ENCODE measurements around the gene DNAH12. TPM values are rescaled to one million over a fixed set of nuclear protein-coding genes. Genes with fewer than 3 reads are reported as not detected.
A peak's percentile ranks its signal among the peaks of the same experiment; 100 is the strongest.

DNAH12 gene
- total RNA-seq, 1 donor from 2014 or later = 0.02 TPM

GRCh38 chr3:57530071-57530608, 14.0 kb downstream of the DNAH12 start:
- H3K27ac ChIP-seq = no peak overlapping the region
- H3K9ac ChIP-seq = no peak overlapping the region
- no peaks in the 10 kb centered on the region for H3K9me3 ChIP-seq (ENCODE audit: low read depth)
- no peaks in the 10 kb centered on the region for H3K27me3 ChIP-seq
- Mint-ChIP-seq H3K27ac (no peak overlapping the region), H3K36me3 (no peaks in the 10 kb centered on the region), H3K4me3 (no peak overlapping the region), H3K27me3 (ENCODE audit: insufficient read depth, low read depth) (peaks cover 3% of the 10 kb centered on the region), H3K4me1 (no peaks in the 10 kb centered on the region), H3K9me3 (no peaks in the 10 kb centered on the region)
- H3F3A ChIP-seq (ENCODE audit: low read depth) = no peaks in the 10 kb centered on the region
- TF ChIP-seq, protein P1, sequence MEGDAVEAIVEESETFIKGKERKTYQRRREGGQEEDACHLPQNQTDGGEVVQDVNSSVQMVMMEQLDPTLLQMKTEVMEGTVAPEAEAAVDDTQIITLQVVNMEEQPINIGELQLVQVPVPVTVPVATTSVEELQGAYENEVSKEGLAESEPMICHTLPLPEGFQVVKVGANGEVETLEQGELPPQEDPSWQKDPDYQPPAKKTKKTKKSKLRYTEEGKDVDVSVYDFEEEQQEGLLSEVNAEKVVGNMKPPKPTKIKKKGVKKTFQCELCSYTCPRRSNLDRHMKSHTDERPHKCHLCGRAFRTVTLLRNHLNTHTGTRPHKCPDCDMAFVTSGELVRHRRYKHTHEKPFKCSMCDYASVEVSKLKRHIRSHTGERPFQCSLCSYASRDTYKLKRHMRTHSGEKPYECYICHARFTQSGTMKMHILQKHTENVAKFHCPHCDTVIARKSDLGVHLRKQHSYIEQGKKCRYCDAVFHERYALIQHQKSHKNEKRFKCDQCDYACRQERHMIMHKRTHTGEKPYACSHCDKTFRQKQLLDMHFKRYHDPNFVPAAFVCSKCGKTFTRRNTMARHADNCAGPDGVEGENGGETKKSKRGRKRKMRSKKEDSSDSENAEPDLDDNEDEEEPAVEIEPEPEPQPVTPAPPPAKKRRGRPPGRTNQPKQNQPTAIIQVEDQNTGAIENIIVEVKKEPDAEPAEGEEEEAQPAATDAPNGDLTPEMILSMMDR (IDR thresholded peaks at IDR 0.05) = no peak
- TF ChIP-seq EZH2 (IDR thresholded peaks at IDR 0.05) (no peak), EZH2phosphoT487 (IDR thresholded peaks at IDR 0.05) (no peak)
- H3K4me1 ChIP-seq = no peaks in the 10 kb centered on the region
- no peak for DNase-seq (ENCODE audit: low spot score)
- no peaks in the 10 kb centered on the region for H3K79me2 ChIP-seq (ENCODE audit: low read depth)
- no peaks in the 10 kb centered on the region for H3K36me3 ChIP-seq
- no peak overlapping the region for H3K4me2 ChIP-seq
- H2AFZ ChIP-seq (replicated peaks) = no peak overlapping the region
- H4K20me1 ChIP-seq (ENCODE audit: low read depth) = no peaks in the 10 kb centered on the region
- H3K4me3 ChIP-seq = no peak overlapping the region

DNA sequence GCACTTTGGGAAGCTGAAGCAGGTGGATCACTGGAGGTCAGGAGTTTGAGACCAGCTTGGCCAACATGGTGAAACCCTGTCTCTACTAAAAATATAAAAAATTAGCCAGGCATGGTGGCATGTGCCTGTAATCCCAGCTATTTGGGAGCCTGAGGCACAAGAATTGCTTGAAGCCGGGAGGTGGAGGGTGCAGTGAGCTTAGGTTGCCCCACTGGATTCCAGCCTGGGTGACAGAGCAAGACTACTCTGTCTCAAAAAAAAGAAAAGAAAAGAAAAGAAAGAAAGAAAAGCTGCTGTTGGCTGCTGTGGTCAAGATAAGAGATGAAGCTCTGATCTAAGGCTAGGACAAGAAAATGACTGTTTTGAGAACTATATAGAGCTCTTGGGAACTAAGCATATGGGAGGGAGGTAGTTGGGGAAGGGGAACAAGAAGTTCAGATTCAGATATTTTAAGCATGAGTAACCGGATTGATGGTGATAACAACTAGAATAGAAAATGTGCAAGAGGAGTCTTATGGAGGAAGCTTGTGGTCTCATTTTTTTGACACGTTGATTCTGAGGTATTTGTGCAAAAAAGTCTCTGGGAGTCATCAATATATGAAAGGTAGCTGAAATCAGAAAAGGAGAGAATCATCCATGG, 25.7 kb downstream of the DNAH12 start:
- Histone ChIP-seq H3K4me1 (no peaks in the 10 kb centered on the region), H3K9ac (no peak overlapping the region), H2AFZ (replicated peaks) (peak overlapping the region; percentile 40), H3K36me3 (no peaks in the 10 kb centered on the region), H3K9me3 (ENCODE audit: low read depth) (no peaks in the 10 kb centered on the region), H3K4me3 (no peak overlapping the region), H3F3A (ENCODE audit: low read depth) (no peaks in the 10 kb centered on the region), H3K4me2 (no peak overlapping the region), H3K27ac (no peak overlapping the region), H4K20me1 (ENCODE audit: low read depth) (no peaks in the 10 kb centered on the region), H3K79me2 (ENCODE audit: low read depth) (no peaks in the 10 kb centered on the region), H3K27me3 (no peaks in the 10 kb centered on the region)
- H3K9me3 Mint-ChIP-seq = no peaks in the 10 kb centered on the region
- no peak for DNase-seq (ENCODE audit: low spot score)
- no peaks in the 10 kb centered on the region for H3K27me3 Mint-ChIP-seq (ENCODE audit: insufficient read depth, low read depth)
- H3K4me3 Mint-ChIP-seq = no peak overlapping the region
- H3K4me1 Mint-ChIP-seq = no peaks in the 10 kb centered on the region
- no peaks in the 10 kb centered on the region for H3K36me3 Mint-ChIP-seq
- TF ChIP-seq EZH2 (IDR thresholded peaks at IDR 0.05) = no peak
- TF ChIP-seq EZH2phosphoT487 (IDR thresholded peaks at IDR 0.05) = no peak
- TF ChIP-seq, protein P1 (IDR thresholded peaks at IDR 0.05) = no peak
- no peak overlapping the region for H3K27ac Mint-ChIP-seq

DNA sequence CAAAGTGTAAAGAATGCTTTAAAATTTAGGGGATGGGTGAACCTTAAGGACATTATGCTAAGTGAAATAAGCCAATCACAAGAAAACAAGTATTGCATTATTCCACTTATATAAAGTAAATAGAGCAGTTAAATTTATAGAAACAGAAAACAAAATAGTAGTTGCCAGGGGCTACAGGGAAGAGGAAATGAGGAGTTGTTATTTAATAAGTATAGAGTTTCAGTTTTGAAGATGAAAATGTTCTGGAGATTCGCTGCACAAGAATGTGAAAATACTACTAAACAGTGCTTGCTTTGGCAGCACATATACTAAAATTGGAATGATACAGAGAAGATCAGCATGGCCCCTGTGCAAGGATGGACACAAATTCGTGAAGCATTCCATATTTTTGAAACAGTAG, 32.0 kb downstream of the DNAH12 start:
- Histone ChIP-seq H3K27ac (no peak overlapping the region), H2AFZ (replicated peaks) (no peak overlapping the region), H3K27me3 (no peaks in the 10 kb centered on the region), H3K36me3 (no peaks in the 10 kb centered on the region), H3K9ac (no peak overlapping the region), H3K9me3 (ENCODE audit: low read depth) (no peaks in the 10 kb centered on the region), H3K4me1 (no peaks in the 10 kb centered on the region), H3K79me2 (ENCODE audit: low read depth) (no peaks in the 10 kb centered on the region), H3K4me3 (no peak overlapping the region), H3F3A (ENCODE audit: low read depth) (no peaks in the 10 kb centered on the region), H3K4me2 (no peak overlapping the region), H4K20me1 (ENCODE audit: low read depth) (no peaks in the 10 kb centered on the region)
- no peak overlapping the region for H3K27ac Mint-ChIP-seq
- DNase-seq (ENCODE audit: low spot score) = no peak
- H3K4me1 Mint-ChIP-seq = no peaks in the 10 kb centered on the region
- H3K36me3 Mint-ChIP-seq = no peaks in the 10 kb centered on the region
- H3K4me3 Mint-ChIP-seq = no peak overlapping the region
- H3K9me3 Mint-ChIP-seq = no peaks in the 10 kb centered on the region
- TF ChIP-seq EZH2phosphoT487 (IDR thresholded peaks at IDR 0.05) = no peak
- TF ChIP-seq, protein P1 (IDR thresholded peaks at IDR 0.05) = no peak
- TF ChIP-seq EZH2 (IDR thresholded peaks at IDR 0.05) = no peak
- peaks cover 3% of the 10 kb centered on the region for H3K27me3 Mint-ChIP-seq (ENCODE audit: insufficient read depth, low read depth)

All from neural progenitor cell (in vitro differentiated cells).